SK-N-MC (cell line): ENCODE measurements around the gene B3GAT2.

Experiments used
- EZH2 ChIP-seq: fragments of 200-600 bp; sonication (generic); IDR thresholded peaks from one replicate; pipeline ENCODE4 v1.6.1; 2017; ENCODE audit warnings: antibody characterized with exemption
- FOXP2 ChIP-seq: optimal IDR thresholded peaks from 2 replicates; pipeline ENCODE3; 2011; ENCODE audit warnings: mild to moderate bottlenecking, moderate library complexity; ENCODE audit not compliant: insufficient read depth; ENCODE audit errors: extremely low read length, control extremely low read depth
- POLR2AphosphoS5 ChIP-seq: IDR thresholded peaks from 2 replicates; pipeline ENCODE4 v1.6.1; 2012; ENCODE audit warnings: mild to moderate bottlenecking, low read depth, low read length, borderline replicate concordance

GRCh38 chr6:70864401-70864800 is 92.5 kb downstream of the B3GAT2 start:
- no peak for TF ChIP-seq EZH2
- TF ChIP-seq POLR2AphosphoS5: no peak
- TF ChIP-seq FOXP2: no peak
